ENCODE data around the gene TMEM72. TPM values are rescaled to one million over a fixed set of nuclear protein-coding genes. Genes with fewer than 3 reads are reported as not detected.

The TMEM72 gene
- total RNA-seq, 6 donors from 2014 or later = 0.06 TPM; not detected in 5

- Histone ChIP-seq H3K9me3 (no peaks in the 10 kb centered on the region), H3K36me3 (peaks cover 0 to 13% (median 6%) of the 10 kb centered on the region in 4 donors), H3K4me3 (peak overlapping the region in 3 of 4 donors; percentile 50 to 74 (median 72)), H3K27me3 (no peaks in the 10 kb centered on the region), H3K4me1 (peaks cover 34 to 56% (median 42%) of the 10 kb centered on the region in 4 donors), H3K27ac (peak overlapping the region; percentile 88 to 97 (median 90))
- TF ChIP-seq, protein P1, sequence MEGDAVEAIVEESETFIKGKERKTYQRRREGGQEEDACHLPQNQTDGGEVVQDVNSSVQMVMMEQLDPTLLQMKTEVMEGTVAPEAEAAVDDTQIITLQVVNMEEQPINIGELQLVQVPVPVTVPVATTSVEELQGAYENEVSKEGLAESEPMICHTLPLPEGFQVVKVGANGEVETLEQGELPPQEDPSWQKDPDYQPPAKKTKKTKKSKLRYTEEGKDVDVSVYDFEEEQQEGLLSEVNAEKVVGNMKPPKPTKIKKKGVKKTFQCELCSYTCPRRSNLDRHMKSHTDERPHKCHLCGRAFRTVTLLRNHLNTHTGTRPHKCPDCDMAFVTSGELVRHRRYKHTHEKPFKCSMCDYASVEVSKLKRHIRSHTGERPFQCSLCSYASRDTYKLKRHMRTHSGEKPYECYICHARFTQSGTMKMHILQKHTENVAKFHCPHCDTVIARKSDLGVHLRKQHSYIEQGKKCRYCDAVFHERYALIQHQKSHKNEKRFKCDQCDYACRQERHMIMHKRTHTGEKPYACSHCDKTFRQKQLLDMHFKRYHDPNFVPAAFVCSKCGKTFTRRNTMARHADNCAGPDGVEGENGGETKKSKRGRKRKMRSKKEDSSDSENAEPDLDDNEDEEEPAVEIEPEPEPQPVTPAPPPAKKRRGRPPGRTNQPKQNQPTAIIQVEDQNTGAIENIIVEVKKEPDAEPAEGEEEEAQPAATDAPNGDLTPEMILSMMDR (IDR thresholded peaks at IDR 0.05) = no peak
- peak in 1 of 4 donors; percentile 60 for TF ChIP-seq EP300 (IDR thresholded peaks at IDR 0.05)
- WGBS, 2 donors = 45 to 48% methylated on average over 4 to 5 of the region's 5 CpGs
- peak; percentile 58 to 59 for ATAC-seq (ENCODE audit: low FRiP score in 2 of 2)
- peak in 1 of 2 donors; percentile 70 for DNase-seq
Observed at GRCh38 chr10:44958196-44958897, 47.2 kb downstream of the TMEM72 start.

DNA sequence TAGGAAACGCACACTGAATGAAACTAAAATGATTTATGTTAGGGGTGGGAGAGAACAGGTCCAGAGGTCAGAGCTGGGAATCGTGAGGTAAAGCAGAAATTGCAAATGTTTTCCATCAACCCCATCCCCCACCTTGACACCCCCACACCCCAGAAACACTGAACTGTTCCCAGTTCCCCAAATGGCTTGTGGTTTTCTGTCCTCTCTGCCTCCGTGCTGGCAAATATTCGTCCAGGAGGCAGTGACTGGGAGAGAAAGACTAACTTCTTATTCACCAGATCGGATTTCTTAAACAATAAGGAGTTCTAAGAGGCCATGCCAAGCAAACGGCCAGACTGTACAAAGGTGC lies 47.7 kb downstream of the TMEM72 start:
- whole genome bisulfite sequencing, 2 donors = 8 to 10% methylated on average over 6 of the region's 6 CpGs
- no peaks in the 10 kb centered on the region for H3K27me3 ChIP-seq
- H3K4me1 ChIP-seq = peaks cover 39 to 62% (median 47%) of the 10 kb centered on the region in 4 donors
- ATAC-seq (ENCODE audit: low FRiP score in 2 of 2) (no peak), DNase-seq (no peak)
- TF ChIP-seq, protein P1 (IDR thresholded peaks at IDR 0.05) = no peak
- TF ChIP-seq POLR2A (IDR thresholded peaks at IDR 0.05) = no peak
- H3K9me3 ChIP-seq = no peaks in the 10 kb centered on the region
- H3K27ac ChIP-seq = peak overlapping the region; percentile 88 to 97 (median 90)
- H3K4me3 ChIP-seq = peak overlapping the region; percentile 50 to 74 (median 72)
- peaks cover 0 to 12% (median 6%) of the 10 kb centered on the region in 4 donors for H3K36me3 ChIP-seq

- H3K36me3 ChIP-seq = peaks cover 0 to 12% (median 5%) of the 10 kb centered on the region in 4 donors
- DNase-seq (peak; percentile 96 to 99), ATAC-seq (ENCODE audit: low FRiP score in 2 of 2) (peak; percentile 96 to 97)
- H3K27ac ChIP-seq = peak within 1 kb of the TSS; percentile 88 to 97 (median 90)
- H3K9me3 ChIP-seq = no peaks in the 10 kb centered on the region
- peaks cover 45 to 68% (median 53%) of the 10 kb centered on the region in 4 donors for H3K4me1 ChIP-seq
- TF ChIP-seq EP300 (IDR thresholded peaks at IDR 0.05) = peak in 1 of 4 donors; percentile 31
- TF ChIP-seq POLR2A (IDR thresholded peaks at IDR 0.05) = peak; percentile 29 to 98 (median 78)
- peak; percentile 79 to 88 for TF ChIP-seq POLR2AphosphoS5 (IDR thresholded peaks at IDR 0.05)
- TF ChIP-seq, protein P1 (IDR thresholded peaks at IDR 0.05) = peak in 3 of 6 experiments; percentile 16 to 29 (median 24)
- H3K4me3 ChIP-seq = peak within 1 kb of the TSS; percentile 50 to 74 (median 72)
- H3K27me3 ChIP-seq = no peaks in the 10 kb centered on the region
- WGBS, 2 donors = 1 to 3% methylated on average over 10 to 31 of the region's 74 CpGs
Observed at GRCh38 chr10:44959247-44960087, 48.3 kb downstream of the TMEM72 start, which contains the start of gene RASSF4. TSS of gene RASSF4 (plus strand) at chr10:44959802. CDS start at chr10:44970203, 10,401 bp downstream.

DNA sequence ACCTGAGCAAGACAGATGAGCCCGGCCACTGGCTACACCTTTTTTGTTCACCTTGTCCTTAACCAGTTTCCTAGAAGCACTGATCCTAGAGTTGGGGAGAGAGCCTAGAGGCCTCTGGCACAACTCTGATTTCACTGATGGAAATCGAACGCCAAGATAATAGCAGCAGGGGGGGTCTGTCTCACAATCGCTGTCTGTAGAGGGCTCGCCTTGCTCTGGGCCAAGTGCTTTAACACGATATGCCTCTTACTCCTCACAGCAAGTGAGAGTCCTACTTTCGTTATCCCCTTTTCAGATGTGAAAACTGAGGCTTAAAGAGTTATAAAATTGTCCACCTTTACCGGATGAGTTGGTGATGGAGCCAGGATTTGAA lies 48.9 kb downstream of the TMEM72 start:
- peak overlapping the region; percentile 88 to 97 (median 90) for H3K27ac ChIP-seq
- DNase-seq = no peak

More for the DNA sequence above, 48.9 kb downstream of the TMEM72 start:
- 37 to 59% methylated on average over 6 to 8 of the region's 8 CpGs for WGBS, 2 donors
- H3K4me1 ChIP-seq = peaks cover 51 to 74% (median 59%) of the 10 kb centered on the region in 4 donors
- no peaks in the 10 kb centered on the region for H3K27me3 ChIP-seq
- peaks cover 0 to 12% (median 5%) of the 10 kb centered on the region in 4 donors for H3K36me3 ChIP-seq
- TF ChIP-seq EP300 (IDR thresholded peaks at IDR 0.05) = no peak
- no peak for TF ChIP-seq POLR2AphosphoS5 (IDR thresholded peaks at IDR 0.05)
- TF ChIP-seq POLR2A (IDR thresholded peaks at IDR 0.05) = no peak
- TF ChIP-seq, protein P1 (IDR thresholded peaks at IDR 0.05) = no peak
- ATAC-seq (ENCODE audit: low FRiP score in 2 of 2) = no peak
- no peaks in the 10 kb centered on the region for H3K9me3 ChIP-seq
- H3K4me3 ChIP-seq = peak overlapping the region; percentile 38 to 74 (median 61)

All from upper lobe of left lung (tissue), 6 donors.